ENCODE results near the gene SLC35D3. TPM values are rescaled to one million over a fixed set of nuclear protein-coding genes. Genes with fewer than 3 reads are reported as not detected.

Gene SLC35D3
- total RNA-seq, 4 donors from 2014 or later = not detected

- intact Hi-C loops (cut with DNase I; ENCODE audit: low total_unique reads) = no loop called here
- Histone ChIP-seq H3K27me3 (peaks cover 64% of the 10 kb centered on the region), H3K36me3 (no peaks in the 10 kb centered on the region), H3K27ac (no peak overlapping the region), H3K4me1 (peaks cover 15 to 34% (median 30%) of the 10 kb centered on the region in 4 donors), H3K9me3 (no peaks in the 10 kb centered on the region), H3K4me3 (peak overlapping the region; percentile 20 to 70 (median 52))
- peak; percentile 39 for DNase-seq
- in situ Hi-C loops (cut with MboI; ENCODE audit: low pct_ligation_motif_present in 1 of 4, low pct_unique_long_range_greater_than_20kb in 1 of 4, low sequenced_read_pairs in 3 of 4) = no loop called here
- 4% methylated on average over 34 of the region's 37 CpGs; no CpG with 5 or more reads in 1 of the 2 donors for WGBS, 2 donors (ENCODE audit: low coverage in 1 of 2)
- TF ChIP-seq CTCF (IDR thresholded peaks at IDR 0.05) (no peak), POLR2A (IDR thresholded peaks at IDR 0.05) (no peak), EP300 (IDR thresholded peaks at IDR 0.05; ENCODE audit: low read depth) (no peak), POLR2AphosphoS5 (IDR thresholded peaks at IDR 0.05) (no peak)
These were observed 1.3 kb upstream of the SLC35D3 start for GRCh38 chr6:136920671-136921380.

GRCh38 chr6:136921381-136921935, 643 bp upstream of the SLC35D3 start:
- intact Hi-C loops (cut with DNase I; ENCODE audit: low total_unique reads) (no loop called here), in situ Hi-C loops (cut with MboI; ENCODE audit: low pct_ligation_motif_present in 1 of 4, low pct_unique_long_range_greater_than_20kb in 1 of 4, low sequenced_read_pairs in 3 of 4) (no loop called here)
- no peak overlapping the region for H3K27ac ChIP-seq
- WGBS, 2 donors (ENCODE audit: low coverage in 1 of 2) = 2% methylated on average over 19 of the region's 59 CpGs; no CpG with 5 or more reads in 1 of the 2 donors
- peak overlapping the region; percentile 20 to 70 (median 52) for H3K4me3 ChIP-seq
- H3K36me3 ChIP-seq = no peaks in the 10 kb centered on the region
- TF ChIP-seq EP300 (IDR thresholded peaks at IDR 0.05; ENCODE audit: low read depth) (no peak), POLR2AphosphoS5 (IDR thresholded peaks at IDR 0.05) (no peak), CTCF (IDR thresholded peaks at IDR 0.05) (no peak), POLR2A (IDR thresholded peaks at IDR 0.05) (no peak)
- peaks cover 15 to 34% (median 30%) of the 10 kb centered on the region in 4 donors for H3K4me1 ChIP-seq
- H3K9me3 ChIP-seq = no peaks in the 10 kb centered on the region
- H3K27me3 ChIP-seq = peaks cover 64% of the 10 kb centered on the region
- DNase-seq = peak; percentile 25

GRCh38 chr6:136922685-136923006, 545 bp downstream of the SLC35D3 start:
- no peaks in the 10 kb centered on the region for H3K9me3 ChIP-seq
- no peak overlapping the region for H3K27ac ChIP-seq
- H3K27me3 ChIP-seq = peaks cover 61% of the 10 kb centered on the region
- DNase-seq = no peak
- intact Hi-C loops (cut with DNase I; ENCODE audit: low total_unique reads) = no loop called here
- TF ChIP-seq CTCF (IDR thresholded peaks at IDR 0.05) (no peak), POLR2AphosphoS5 (IDR thresholded peaks at IDR 0.05) (no peak), POLR2A (IDR thresholded peaks at IDR 0.05) (no peak), EP300 (IDR thresholded peaks at IDR 0.05; ENCODE audit: low read depth) (no peak)
- WGBS, 2 donors (ENCODE audit: low coverage in 1 of 2) = 5% methylated on average over 26 of the region's 29 CpGs; no CpG with 5 or more reads in 1 of the 2 donors
- peaks cover 15 to 34% (median 30%) of the 10 kb centered on the region in 4 donors for H3K4me1 ChIP-seq
- H3K4me3 ChIP-seq = peak overlapping the region in 3 of 4 donors; percentile 20 to 70 (median 52)
- in situ Hi-C loops (cut with MboI; ENCODE audit: low pct_ligation_motif_present in 1 of 4, low pct_unique_long_range_greater_than_20kb in 1 of 4, low sequenced_read_pairs in 3 of 4) = no loop called here
- no peaks in the 10 kb centered on the region for H3K36me3 ChIP-seq

- WGBS, 2 donors (ENCODE audit: low coverage in 1 of 2) = 41% methylated on average over 57 of the region's 65 CpGs; no CpG with 5 or more reads in 1 of the 2 donors
- no peak for DNase-seq
These were observed 1.2 kb downstream of the SLC35D3 start for GRCh38 chr6:136923116-136923953.

More at GRCh38 chr6:136923116-136923953, 1.2 kb downstream of the SLC35D3 start:
- H3K27ac ChIP-seq = no peak overlapping the region
- TF ChIP-seq EP300 (IDR thresholded peaks at IDR 0.05; ENCODE audit: low read depth) (no peak), POLR2A (IDR thresholded peaks at IDR 0.05) (no peak), CTCF (IDR thresholded peaks at IDR 0.05) (no peak), POLR2AphosphoS5 (IDR thresholded peaks at IDR 0.05) (no peak)
- intact Hi-C loops (cut with DNase I; ENCODE audit: low total_unique reads) = no loop called here
- H3K4me3 ChIP-seq = no peak overlapping the region
- no peaks in the 10 kb centered on the region for H3K9me3 ChIP-seq
- in situ Hi-C loops (cut with MboI; ENCODE audit: low pct_ligation_motif_present in 1 of 4, low pct_unique_long_range_greater_than_20kb in 1 of 4, low sequenced_read_pairs in 3 of 4) = no loop called here
- H3K27me3 ChIP-seq = peaks cover 61% of the 10 kb centered on the region
- H3K4me1 ChIP-seq = peaks cover 15 to 34% (median 30%) of the 10 kb centered on the region in 4 donors
- no peaks in the 10 kb centered on the region for H3K36me3 ChIP-seq

Data from transverse colon (tissue), 4 donors.